Parathyroid adenoma (tissue), 2 donors: ENCODE data around the gene COMT.

ENCODE experiments used
- H2AFZ ChIP-seq: fragments of 300-600 bp; sonication (generic); one replicate; pipeline ENCODE4 v1.7.0; 2017; ENCODE audit warnings: antibody characterized with exemption, mild to moderate bottlenecking
- H3K27ac ChIP-seq: fragments of 300-600 bp; sonication (generic); one replicate; pipeline ENCODE4 v1.7.0; 2017
- H3K27me3 ChIP-seq: fragments of 300-600 bp; sonication (generic); one replicate; pipeline ENCODE4 v1.7.0; 2017; ENCODE audit warnings: low read length; ENCODE audit not compliant: control insufficient read depth, insufficient read depth
- H3K36me3 ChIP-seq: fragments of 300-600 bp; sonication (generic); one replicate; pipeline ENCODE4 v1.7.0; 2017; ENCODE audit warnings: low read length; ENCODE audit not compliant: control insufficient read depth, insufficient read depth
- H3K4me1 ChIP-seq: fragments of 300-600 bp; sonication (generic); one replicate; pipeline ENCODE4 v1.7.0; 2017; ENCODE audit warnings: control low read depth
- H3K4me2 ChIP-seq: fragments of 300-600 bp; sonication (generic); one replicate; pipeline ENCODE4 v1.7.0; 2017; ENCODE audit warnings: low read length
- H3K4me3 ChIP-seq: fragments of 300-600 bp; sonication (generic); one replicate; pipeline ENCODE4 v1.7.0; 2017; ENCODE audit warnings: low read depth, low read length
- H3K79me2 ChIP-seq: fragments of 300-600 bp; sonication (generic); one replicate; pipeline ENCODE4 v1.7.0; 2017; ENCODE audit warnings: control low read depth
- H3K9ac ChIP-seq: fragments of 300-600 bp; sonication (generic); one replicate; pipeline ENCODE4 v1.7.0; 2017; ENCODE audit warnings: mild to moderate bottlenecking
- H3K9me3 ChIP-seq: fragments of 300-600 bp; sonication (generic); one replicate; pipeline ENCODE4 v1.7.0; 2017; ENCODE audit warnings: low read length; ENCODE audit not compliant: control insufficient read depth
- CTCF ChIP-seq: fragments of 300-600 bp; sonication (generic); IDR thresholded peaks from one replicate; pipeline ENCODE4 v1.7.0; 2017; ENCODE audit warnings: antibody characterized with exemption, mild to moderate bottlenecking
- donor health status: primary hyperparathyroidism.

COMT gene

GRCh38 chr22:19976671-19977070 lies 35.1 kb downstream of the COMT start:
- H2AFZ ChIP-seq, result no peak overlapping the region
- H3K4me3 ChIP-seq, result no peak overlapping the region
- no peaks in the 10 kb centered on the region for H3K9me3 ChIP-seq
- H3K4me2 ChIP-seq, result no peak overlapping the region
- no peaks in the 10 kb centered on the region for H3K79me2 ChIP-seq
- H3K4me1 ChIP-seq, result no peaks in the 10 kb centered on the region
- H3K27ac ChIP-seq, result no peak overlapping the region
- H3K27me3 ChIP-seq, result no peaks in the 10 kb centered on the region
- no peaks in the 10 kb centered on the region for H3K36me3 ChIP-seq
- no peak overlapping the region for H3K9ac ChIP-seq
- TF ChIP-seq CTCF, result no peak

GRCh38 chr22:19977296-19978243 lies 36.0 kb downstream of the COMT start:
- Histone ChIP-seq H3K4me1 (no peaks in the 10 kb centered on the region), H3K36me3 (no peaks in the 10 kb centered on the region), H2AFZ (no peak overlapping the region), H3K9ac (no peak overlapping the region), H3K27me3 (no peaks in the 10 kb centered on the region), H3K4me3 (no peak overlapping the region), H3K27ac (no peak overlapping the region), H3K79me2 (no peaks in the 10 kb centered on the region), H3K9me3 (no peaks in the 10 kb centered on the region), H3K4me2 (no peak overlapping the region)
- TF ChIP-seq CTCF, result no peak

- Histone ChIP-seq H3K27me3 (no peaks in the 10 kb centered on the region), H3K4me3 (no peak overlapping the region), H3K4me2 (no peak overlapping the region), H3K9me3 (no peaks in the 10 kb centered on the region), H2AFZ (no peak overlapping the region), H3K79me2 (no peaks in the 10 kb centered on the region), H3K36me3 (no peaks in the 10 kb centered on the region), H3K4me1 (no peaks in the 10 kb centered on the region), H3K27ac (no peak overlapping the region), H3K9ac (no peak overlapping the region)
- no peak for TF ChIP-seq CTCF
Measured at GRCh38 chr22:19978748-19979147, 37.2 kb downstream of the COMT start.

- no peak overlapping the region for H3K27ac ChIP-seq
- no peaks in the 10 kb centered on the region for H3K27me3 ChIP-seq
- H2AFZ ChIP-seq, result no peak overlapping the region
- no peak overlapping the region for H3K9ac ChIP-seq
- H3K4me3 ChIP-seq, result no peak overlapping the region
- H3K4me2 ChIP-seq, result no peak overlapping the region
- H3K79me2 ChIP-seq, result peaks cover 2% of the 10 kb centered on the region
- no peak for TF ChIP-seq CTCF
- no peaks in the 10 kb centered on the region for H3K36me3 ChIP-seq
- no peaks in the 10 kb centered on the region for H3K9me3 ChIP-seq
- no peaks in the 10 kb centered on the region for H3K4me1 ChIP-seq
Measured at GRCh38 chr22:19979712-19980493, 38.3 kb downstream of the COMT start.
